DND-41 (cell line): ENCODE results near the gene APLN.

Experiments used
- ATAC-seq: fragments of 200-7000 bp; cut with Tn5 transposase; 3 replicates; pipeline ENCODE4 v1.9.1; 2021; ENCODE audit warnings: low read depth; ENCODE audit not compliant: insufficient read depth
- DNase-seq: peaks from one replicate; pipeline ENCODE4 v3.0.0-alpha.2; 2020
- H2AFZ ChIP-seq: 2 replicates; pipeline ENCODE4 v1.6.0; 2012; ENCODE audit warnings: low read depth, low read length
- H3K27ac ChIP-seq: 2 replicates; pipeline ENCODE4 v1.5.1; 2012; ENCODE audit warnings: low read length, inconsistent platforms
- H3K27me3 ChIP-seq: fragments of 200-600 bp; sonication (generic); 2 replicates; pipeline ENCODE4 v1.6.0; 2012; ENCODE audit warnings: low read length, mild to moderate bottlenecking, inconsistent platforms; ENCODE audit not compliant: insufficient read depth, poor library complexity
- H3K36me3 ChIP-seq: 2 replicates; pipeline ENCODE4 v1.5.1; 2012; ENCODE audit warnings: low read length, inconsistent platforms; ENCODE audit not compliant: insufficient read depth
- H3K4me1 ChIP-seq: 2 replicates; pipeline ENCODE4 v1.5.1; 2012; ENCODE audit warnings: mild to moderate bottlenecking, low read length; ENCODE audit not compliant: insufficient read depth
- H3K4me2 ChIP-seq: 2 replicates; pipeline ENCODE4 v1.6.0; 2012; ENCODE audit warnings: mild to moderate bottlenecking, moderate library complexity, low read length, inconsistent platforms; ENCODE audit not compliant: insufficient read depth
- H3K4me3 ChIP-seq, 2 experiments: fragments of 200-600 bp in 1 of 2; shearing (Covaris generic) in 1 of 2; 2 replicates each; pipeline ENCODE4 v1.5.1; 2012 to 2016; ENCODE audit warnings: inconsistent platforms in 2 of 2, low read length in 2 of 2, mild to moderate bottlenecking in 2 of 2, low read depth in 1 of 2, moderate library complexity in 1 of 2
- H3K79me2 ChIP-seq: 2 replicates; pipeline ENCODE4 v1.6.0; 2012; ENCODE audit warnings: low read length, inconsistent platforms; ENCODE audit not compliant: insufficient read depth
- H3K9ac ChIP-seq: 2 replicates; pipeline ENCODE4 v1.6.0; 2012; ENCODE audit warnings: low read depth, mild to moderate bottlenecking, inconsistent platforms, low read length, moderate library complexity
- H3K9me3 ChIP-seq: 2 replicates; pipeline ENCODE4 v1.5.1; 2012; ENCODE audit warnings: low read length, moderate library complexity, mild to moderate bottlenecking, inconsistent platforms; ENCODE audit not compliant: insufficient read depth, severe bottlenecking
- H4K20me1 ChIP-seq: 2 replicates; pipeline ENCODE4 v1.6.0; 2012; ENCODE audit warnings: low read length; ENCODE audit not compliant: insufficient read depth
- CTCF ChIP-seq: IDR thresholded peaks from 2 replicates; pipeline ENCODE4 v1.5.1; 2012; ENCODE audit warnings: borderline replicate concordance, low read length, moderate library complexity, mild to moderate bottlenecking; ENCODE audit not compliant: poor library complexity, severe bottlenecking; ENCODE audit errors: extremely low read depth
- EZH2 ChIP-seq: IDR thresholded peaks from 3 replicates; pipeline ENCODE4 v1.6.1; 2012; ENCODE audit warnings: borderline replicate concordance, low read depth, mild to moderate bottlenecking, moderate library complexity, low read length, inconsistent platforms; ENCODE audit not compliant: severe bottlenecking

The APLN gene

GRCh38 chrX:129637217-129638109, 17.3 kb downstream of the APLN start:
- Histone ChIP-seq H2AFZ (peak overlapping the region; percentile 82), H4K20me1 (no peaks in the 10 kb centered on the region), H3K4me2 (peak overlapping the region; percentile 43), H3K9me3 (no peaks in the 10 kb centered on the region), H3K4me1 (peaks cover 20% of the 10 kb centered on the region), H3K27ac (peak overlapping the region; percentile 76), H3K9ac (peak overlapping the region; percentile 36), H3K27me3 (no peaks in the 10 kb centered on the region), H3K36me3 (no peaks in the 10 kb centered on the region), H3K79me2 (no peaks in the 10 kb centered on the region), H3K4me3 (no peak overlapping the region)
- DNase-seq (peak; percentile 81), ATAC-seq (peak; percentile 89)
- TF ChIP-seq CTCF (peak; percentile 91), EZH2 (no peak)

GRCh38 chrX:129636175-129636681, 18.5 kb downstream of the APLN start:
- Histone ChIP-seq H2AFZ (no peak overlapping the region), H3K36me3 (no peaks in the 10 kb centered on the region), H3K27ac (no peak overlapping the region), H3K4me3 (no peak overlapping the region), H3K27me3 (no peaks in the 10 kb centered on the region), H3K9ac (no peak overlapping the region), H3K4me2 (no peak overlapping the region), H3K79me2 (no peaks in the 10 kb centered on the region), H4K20me1 (no peaks in the 10 kb centered on the region), H3K9me3 (no peaks in the 10 kb centered on the region), H3K4me1 (peaks cover 20% of the 10 kb centered on the region)
- TF ChIP-seq CTCF (no peak), EZH2 (no peak)
- no peak for DNase-seq
- no peak for ATAC-seq

GRCh38 chrX:129634541-129634940, 20.2 kb downstream of the APLN start:
- no peak overlapping the region for H3K27ac ChIP-seq
- H3K36me3 ChIP-seq = no peaks in the 10 kb centered on the region
- no peak overlapping the region for H2AFZ ChIP-seq
- DNase-seq = no peak
- no peaks in the 10 kb centered on the region for H4K20me1 ChIP-seq
- no peak overlapping the region for H3K4me3 ChIP-seq
- no peak for ATAC-seq
- H3K9me3 ChIP-seq = no peaks in the 10 kb centered on the region
- no peaks in the 10 kb centered on the region for H3K27me3 ChIP-seq
- H3K4me1 ChIP-seq = peaks cover 20% of the 10 kb centered on the region
- no peak overlapping the region for H3K4me2 ChIP-seq
- TF ChIP-seq EZH2 (no peak), CTCF (no peak)
- H3K9ac ChIP-seq = no peak overlapping the region
- no peaks in the 10 kb centered on the region for H3K79me2 ChIP-seq
